ENCODE measurements around the gene LCN15.
"Not testable (repeated sequence)": the region's sequence is repeated elsewhere in the genome, so short reads cannot be mapped to it uniquely, and the experiment has no call there.

- not testable (repeated sequence) for TF ChIP-seq ZNF274 (IDR thresholded peaks at IDR 0.05; ENCODE audit: low read depth, low read length); YY1 (IDR thresholded peaks at IDR 0.05; ENCODE audit: insufficient read depth, insufficient read length)
These were observed 3.3 kb downstream of the LCN15 start for GRCh38 chr9:136760834-136761544.

Data from NT2/D1 (cell line).